Brain microvascular endothelial cell (primary cell): ENCODE results near the gene PCSK2.

Experiments
- DNase-seq: peaks from one replicate; pipeline ENCODE4 v3.0.0-alpha.2; 2020
- H3K27ac ChIP-seq: fragments of 250-450 bp; sonication (Bioruptor Pico); 2 replicates; pipeline ENCODE4 v1.5.1; 2020; ENCODE audit warnings: mild to moderate bottlenecking, moderate library complexity
- H3K27me3 ChIP-seq: fragments of 250-450 bp; sonication (Bioruptor Pico); replicated peaks from 2 replicates; pipeline ENCODE4 v1.5.1; 2020; ENCODE audit warnings: mild to moderate bottlenecking
- H3K36me3 ChIP-seq: fragments of 250-450 bp; sonication (Bioruptor Pico); replicated peaks from 2 replicates; pipeline ENCODE4 v1.5.1; 2020; ENCODE audit warnings: mild to moderate bottlenecking
- H3K4me3 ChIP-seq: 2 replicates; pipeline ENCODE4 v1.5.1; 2011; ENCODE audit warnings: low read depth, mild to moderate bottlenecking, control low read depth, low read length, moderate library complexity
- in situ Hi-C: cut with HindIII; loops from 2 replicates; pipeline ENCODE4 v1.10.0; 2017; ENCODE audit warnings: low sequenced_read_pairs, low pct_ligation_motif_present
- TF ChIP-seq, protein P1 (sequence below): IDR thresholded peaks from 2 replicates; pipeline ENCODE4 v1.5.1; 2011; ENCODE audit warnings: low read depth, mild to moderate bottlenecking, moderate library complexity, low read length, control low read depth, inconsistent platforms; ENCODE audit errors: missing control alignments

Gene PCSK2

DNA sequence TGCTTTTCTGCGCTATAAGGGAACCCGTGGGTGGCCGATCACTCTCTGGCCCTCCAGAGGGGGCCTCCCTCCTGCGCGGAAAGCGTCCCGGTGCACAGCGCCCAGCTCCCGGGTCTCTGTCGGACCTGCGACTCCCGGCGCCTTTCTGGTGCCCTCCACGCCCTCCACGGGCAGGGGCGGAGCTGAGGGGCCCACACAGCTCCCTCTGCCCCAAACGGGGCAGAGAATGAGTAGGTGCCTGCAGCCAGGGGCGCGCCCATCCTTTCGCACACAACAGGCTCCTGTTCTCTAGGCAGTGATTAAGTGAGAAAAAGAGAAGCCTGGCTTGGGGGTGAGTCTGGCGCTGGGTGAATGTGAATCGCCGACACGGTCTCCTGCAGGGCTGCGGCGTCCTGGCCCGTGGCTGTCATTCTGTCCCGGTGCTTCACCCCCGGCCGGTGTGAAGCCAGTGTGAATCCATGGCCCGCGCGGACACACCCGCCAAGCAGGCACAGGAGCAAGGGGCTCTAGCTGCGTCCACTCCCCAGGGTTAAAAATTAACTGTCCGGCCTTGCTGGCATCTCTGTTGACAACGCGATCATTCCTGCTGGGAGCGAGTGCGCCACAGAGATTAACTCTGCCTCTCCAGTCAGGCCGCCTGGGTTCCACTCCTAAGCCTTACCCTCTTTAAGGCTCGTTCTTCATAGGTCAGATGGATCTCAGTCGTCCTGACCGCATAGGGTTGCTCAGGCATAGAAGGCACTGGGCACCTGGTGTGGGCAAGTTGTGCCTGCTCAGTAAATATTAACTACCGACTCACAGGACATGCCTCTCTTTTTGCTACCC is 88.8 kb downstream of the PCSK2 start:
- DNase-seq: no peak
- TF ChIP-seq, protein P1, sequence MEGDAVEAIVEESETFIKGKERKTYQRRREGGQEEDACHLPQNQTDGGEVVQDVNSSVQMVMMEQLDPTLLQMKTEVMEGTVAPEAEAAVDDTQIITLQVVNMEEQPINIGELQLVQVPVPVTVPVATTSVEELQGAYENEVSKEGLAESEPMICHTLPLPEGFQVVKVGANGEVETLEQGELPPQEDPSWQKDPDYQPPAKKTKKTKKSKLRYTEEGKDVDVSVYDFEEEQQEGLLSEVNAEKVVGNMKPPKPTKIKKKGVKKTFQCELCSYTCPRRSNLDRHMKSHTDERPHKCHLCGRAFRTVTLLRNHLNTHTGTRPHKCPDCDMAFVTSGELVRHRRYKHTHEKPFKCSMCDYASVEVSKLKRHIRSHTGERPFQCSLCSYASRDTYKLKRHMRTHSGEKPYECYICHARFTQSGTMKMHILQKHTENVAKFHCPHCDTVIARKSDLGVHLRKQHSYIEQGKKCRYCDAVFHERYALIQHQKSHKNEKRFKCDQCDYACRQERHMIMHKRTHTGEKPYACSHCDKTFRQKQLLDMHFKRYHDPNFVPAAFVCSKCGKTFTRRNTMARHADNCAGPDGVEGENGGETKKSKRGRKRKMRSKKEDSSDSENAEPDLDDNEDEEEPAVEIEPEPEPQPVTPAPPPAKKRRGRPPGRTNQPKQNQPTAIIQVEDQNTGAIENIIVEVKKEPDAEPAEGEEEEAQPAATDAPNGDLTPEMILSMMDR: no peak
- in situ Hi-C loops: no loop called here
- Histone ChIP-seq H3K4me3 (no peak overlapping the region), H3K36me3 (no peaks in the 10 kb centered on the region), H3K27ac (no peak overlapping the region), H3K27me3 (peaks cover 3% of the 10 kb centered on the region)

DNA sequence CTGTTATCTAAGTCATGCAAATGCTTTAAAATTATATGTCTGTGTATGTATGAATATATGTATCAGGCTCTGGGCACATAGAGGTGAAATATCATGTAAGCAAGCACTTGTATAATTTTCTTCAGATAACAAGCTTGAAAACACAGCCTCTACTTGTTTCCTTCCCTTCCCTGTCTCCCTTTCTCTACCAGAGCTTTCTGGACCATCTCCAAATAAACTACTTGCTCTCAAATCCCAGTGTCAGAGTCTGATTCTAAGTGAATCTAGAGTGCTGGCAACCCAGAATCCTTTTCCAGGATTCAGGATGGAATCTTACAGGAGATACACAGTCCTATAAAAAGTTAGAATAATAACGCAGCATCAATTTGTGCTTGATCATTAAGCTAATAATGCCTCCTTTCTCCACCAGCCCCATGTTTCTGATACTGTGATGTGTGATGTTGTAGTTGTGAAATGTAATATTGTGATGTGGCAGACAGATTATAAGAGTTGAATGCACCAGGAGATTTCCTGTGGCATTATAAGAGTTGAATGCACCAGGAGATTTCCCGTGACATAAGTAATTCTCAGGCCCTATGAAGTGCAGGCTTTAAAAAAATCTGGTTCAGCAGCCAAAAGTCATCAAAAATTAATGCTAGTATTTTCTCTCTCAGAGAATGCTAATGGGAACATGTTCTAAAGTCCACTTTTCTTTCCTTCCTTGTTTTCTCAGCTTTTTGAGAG is 89.6 kb downstream of the PCSK2 start:
- H3K4me3 ChIP-seq: no peak overlapping the region
- TF ChIP-seq, protein P1: no peak
- peaks cover 3% of the 10 kb centered on the region for H3K27me3 ChIP-seq
- H3K36me3 ChIP-seq: no peaks in the 10 kb centered on the region
- H3K27ac ChIP-seq: no peak overlapping the region
- in situ Hi-C loops: no loop called here
- DNase-seq: no peak

GRCh38 chr20:17317341-17317740 is 90.5 kb downstream of the PCSK2 start:
- in situ Hi-C loops: no loop called here
- H3K36me3 ChIP-seq: no peaks in the 10 kb centered on the region
- DNase-seq: no peak
- no peak overlapping the region for H3K4me3 ChIP-seq
- H3K27me3 ChIP-seq: peaks cover 3% of the 10 kb centered on the region
- H3K27ac ChIP-seq: no peak overlapping the region
- TF ChIP-seq, protein P1: no peak

DNA sequence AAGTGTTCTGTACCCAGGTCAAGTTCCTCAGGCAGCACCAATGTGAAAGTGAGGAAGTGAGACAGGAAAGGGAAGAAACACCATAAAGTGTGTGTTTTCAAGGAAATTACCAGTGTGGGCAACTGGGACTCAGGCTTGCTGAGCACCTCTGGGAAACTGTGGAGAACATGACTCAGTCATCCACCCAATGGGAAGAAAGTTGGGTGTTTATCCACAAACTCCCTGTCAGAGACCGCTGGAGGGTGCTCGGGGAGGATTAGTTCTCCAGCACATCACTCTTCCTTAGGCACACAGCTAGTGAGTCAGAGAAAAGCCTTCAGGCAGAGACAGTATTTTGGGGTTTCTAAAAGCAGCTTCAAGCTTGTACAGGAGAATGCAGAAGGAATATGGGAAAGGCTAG is 93.6 kb downstream of the PCSK2 start:
- H3K27me3 ChIP-seq: peaks cover under 1% of the 10 kb centered on the region
- H3K36me3 ChIP-seq: no peaks in the 10 kb centered on the region
- H3K27ac ChIP-seq: no peak overlapping the region
- TF ChIP-seq, protein P1: no peak
- no peak overlapping the region for H3K4me3 ChIP-seq
- in situ Hi-C loops: no loop called here
- DNase-seq: no peak

DNA sequence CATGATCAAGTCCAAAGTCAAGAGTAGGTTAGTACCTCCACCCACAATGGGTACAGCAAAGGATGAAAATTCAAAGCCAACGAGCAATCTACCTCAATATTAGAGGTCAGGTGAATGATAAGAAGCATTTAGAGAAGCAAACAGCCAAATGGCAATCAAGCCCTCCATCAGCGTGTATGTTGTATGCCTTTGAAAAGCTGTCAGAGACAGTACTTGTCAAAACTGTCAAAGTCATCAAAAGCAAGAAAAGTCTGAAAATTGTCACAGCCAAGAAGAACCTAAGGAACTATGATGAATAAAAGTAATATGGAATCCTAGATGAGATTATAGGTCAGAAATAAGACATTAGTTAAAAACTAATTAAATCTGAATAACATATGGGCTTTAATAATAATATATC is 99.3 kb downstream of the PCSK2 start:
- no peaks in the 10 kb centered on the region for H3K36me3 ChIP-seq
- no peak overlapping the region for H3K4me3 ChIP-seq
- DNase-seq: no peak
- TF ChIP-seq, protein P1: no peak
- peaks cover 8% of the 10 kb centered on the region for H3K27me3 ChIP-seq
- in situ Hi-C loops: no loop called here
- H3K27ac ChIP-seq: no peak overlapping the region
